SK-N-SH (cell line): ENCODE results near the gene NCAM1. TPM values are rescaled to one million over a fixed set of nuclear protein-coding genes. Genes with fewer than 3 reads are reported as not detected.

Experiments
- CTCF ChIA-PET: fragments of 300-600, 350-600 bp; formaldehyde crosslinking; extraction: SDS; loops from one replicate; lab custom pipeline; 2021; lab: Yijun Ruan, JAX
- POLR2A ChIA-PET: fragments of 350-600 bp; sonication (Branson Sonifier 250); formaldehyde crosslinking; extraction: SDS; loops from one replicate; lab custom pipeline; 2020; ENCODE audit warnings: antibody characterized with exemption, inconsistent platforms; lab: Yijun Ruan, JAX
- DNase-seq: peaks from one replicate; pipeline ENCODE4 v3.0.0; 2012
- H2AFZ ChIP-seq: fragments of 200-600 bp; sonication (generic); 2 replicates; pipeline ENCODE4 v1.8.1; 2016; ENCODE audit warnings: antibody characterized with exemption, mild to moderate bottlenecking, low read depth
- H3F3A ChIP-seq: fragments of 200-600 bp; sonication (generic); replicated peaks from 2 replicates; pipeline ENCODE3; 2016; ENCODE audit warnings: antibody characterized with exemption, mild to moderate bottlenecking; ENCODE audit not compliant: insufficient read depth
- H3K27ac ChIP-seq, 2 experiments: fragments of 200-500 bp in 1 of 2; fragments of 200-600 bp in 1 of 2; sonication (Bioruptor generic) in 1 of 2; sonication (generic), shearing (Covaris generic) in 1 of 2; 2 replicates each; pipeline versions ENCODE4 v1.5.1 to v1.6.1; 2014 to 2016; ENCODE audit warnings: low read depth in 2 of 2, inconsistent platforms in 1 of 2, low read length in 1 of 2, mild to moderate bottlenecking in 1 of 2, mixed read lengths in 1 of 2
- H3K27me3 ChIP-seq: fragments of 200-600 bp; sonication (generic), shearing (Covaris generic); 2 replicates; pipeline ENCODE4 v1.6.1; 2016; ENCODE audit warnings: mixed run types; ENCODE audit not compliant: insufficient read depth
- H3K36me3 ChIP-seq, 2 experiments: fragments of 200-500 bp in 1 of 2; fragments of 200-600 bp in 1 of 2; sonication (Bioruptor generic) in 1 of 2; sonication (generic) in 1 of 2; replicated peaks in 1 of 2; 2 replicates each; pipeline versions ENCODE3 to v1.5.1; 2014 to 2016; ENCODE audit warnings: low read length in 1 of 2, mild to moderate bottlenecking in 1 of 2; ENCODE audit not compliant: insufficient read depth in 2 of 2, control insufficient read depth in 1 of 2
- H3K4me1 ChIP-seq, 2 experiments: fragments of 200-500 bp in 1 of 2; fragments of 200-600 bp in 1 of 2; sonication (Bioruptor generic) in 1 of 2; sonication (generic), shearing (Covaris generic) in 1 of 2; 2 replicates each; pipeline versions ENCODE4 v1.5.1 to v1.6.1; 2014 to 2016; ENCODE audit warnings: low read depth in 1 of 2, low read length in 1 of 2, mixed run types in 1 of 2; ENCODE audit not compliant: insufficient read depth in 2 of 2, control insufficient read depth in 1 of 2
- H3K4me2 ChIP-seq: fragments of 200-600 bp; sonication (generic), shearing (Covaris generic); 2 replicates; pipeline ENCODE4 v1.6.1; 2017; ENCODE audit warnings: mixed run types
- H3K4me3 ChIP-seq, 2 experiments: fragments of 200-500 bp in 1 of 2; fragments of 200-600 bp in 1 of 2; sonication (Bioruptor generic) in 1 of 2; sonication (generic), shearing (Covaris generic) in 1 of 2; 2 replicates each; pipeline versions ENCODE4 v1.5.1 to v1.8.1; 2014 to 2016; ENCODE audit warnings: low read depth in 2 of 2, inconsistent platforms in 1 of 2, low read length in 1 of 2, mild to moderate bottlenecking in 1 of 2, mixed read lengths in 1 of 2, moderate library complexity in 1 of 2
- H3K79me2 ChIP-seq: fragments of 200-600 bp; sonication (generic); 2 replicates; pipeline ENCODE4 v1.8.1; 2017; ENCODE audit warnings: mild to moderate bottlenecking; ENCODE audit not compliant: insufficient read depth
- H3K9ac ChIP-seq: fragments of 200-600 bp; sonication (generic); 2 replicates; pipeline ENCODE4 v1.6.1; 2017; ENCODE audit warnings: mixed run types
- H3K9me2 ChIP-seq: fragments of 200-600 bp; sonication (generic); 2 replicates; pipeline ENCODE4 v1.6.1; 2017; ENCODE audit warnings: mixed run types
- H3K9me3 ChIP-seq: fragments of 200-600 bp; sonication (generic); 2 replicates; pipeline ENCODE4 v1.6.1; 2017; ENCODE audit warnings: mixed run types, mild to moderate bottlenecking, moderate library complexity
- H4K20me1 ChIP-seq: fragments of 200-600 bp; sonication (generic); 2 replicates; pipeline ENCODE4 v1.6.1; 2017; ENCODE audit warnings: mild to moderate bottlenecking, mixed run types; ENCODE audit not compliant: insufficient read depth
- CTCF ChIP-seq: fragments of 200-600 bp; sonication (generic); IDR thresholded peaks from 2 replicates; pipeline ENCODE4 v1.6.1; 2017; ENCODE audit warnings: antibody characterized with exemption, mild to moderate bottlenecking, moderate library complexity
- ELF1 ChIP-seq: IDR thresholded peaks from 2 replicates; pipeline ENCODE4 v1.4.0; 2012
- EP300 ChIP-seq, 2 experiments: IDR thresholded peaks; 2 replicates each; pipeline versions ENCODE4 v1.4.0 to v1.6.1; 2012; ENCODE audit warnings: borderline replicate concordance in 1 of 2, low read depth in 1 of 2, low read length in 1 of 2
- EZH2phosphoT487 ChIP-seq: fragments of 200-600 bp; sonication (generic); IDR thresholded peaks from 2 replicates; pipeline ENCODE4 v1.6.1; 2017; ENCODE audit warnings: low read depth, mixed run types, mild to moderate bottlenecking, antibody characterized with exemption, moderate library complexity, borderline replicate concordance
- FOXJ3 ChIP-seq: sonication (generic); formaldehyde crosslinking; IDR thresholded peaks from 2 replicates; pipeline ENCODE4 v1.5.1; 2020; ENCODE audit warnings: mild to moderate bottlenecking, missing genetic modification reagents
- IRF3 ChIP-seq: fragments of 150-350 bp; IDR thresholded peaks from 2 replicates; pipeline ENCODE4 v1.6.1; 2016; ENCODE audit warnings: mild to moderate bottlenecking, low read depth, low read length
- JUND ChIP-seq: IDR thresholded peaks from 2 replicates; pipeline ENCODE4 v1.4.0; 2012
- MXI1 ChIP-seq: IDR thresholded peaks from 2 replicates; pipeline ENCODE4 v1.6.1; 2012; ENCODE audit warnings: mild to moderate bottlenecking, low read depth, low read length, improper control_type of control experiment
- NFIC ChIP-seq: IDR thresholded peaks from 2 replicates; pipeline ENCODE4 v1.4.0; 2012; ENCODE audit warnings: borderline replicate concordance
- NRF1 ChIP-seq: IDR thresholded peaks from 2 replicates; pipeline ENCODE4 v1.6.1; 2012; ENCODE audit warnings: low read depth, mild to moderate bottlenecking, low read length
- RCOR1 ChIP-seq: fragments of 150-350 bp; IDR thresholded peaks from 2 replicates; pipeline ENCODE4 v1.6.1; 2017; ENCODE audit warnings: antibody characterized with exemption, low read length
- REST ChIP-seq: IDR thresholded peaks from 2 replicates; pipeline ENCODE4 v1.6.1; 2012; ENCODE audit warnings: mild to moderate bottlenecking, low read depth, low read length, moderate library complexity
- RXRA ChIP-seq: IDR thresholded peaks from 2 replicates; pipeline ENCODE4 v1.4.0; 2012; ENCODE audit warnings: low read depth, mild to moderate bottlenecking, borderline replicate concordance
- SMC3 ChIP-seq: IDR thresholded peaks from 2 replicates; pipeline ENCODE4 v1.6.1; 2012; ENCODE audit warnings: low read depth, low read length, improper control_type of control experiment
- TAF1 ChIP-seq: IDR thresholded peaks from 2 replicates; pipeline ENCODE4 v1.6.1; 2012; ENCODE audit warnings: low read depth, mild to moderate bottlenecking, low read length, moderate library complexity, borderline replicate concordance
- USF1 ChIP-seq: IDR thresholded peaks from 2 replicates; pipeline ENCODE4 v1.4.0; 2012; ENCODE audit warnings: low read depth, borderline replicate concordance
- YY1 ChIP-seq: IDR thresholded peaks from 2 replicates; pipeline ENCODE4 v1.4.0; 2012; ENCODE audit warnings: low read depth, mild to moderate bottlenecking
- WGBS: methylation state at CpG from one replicate; pipeline ENCODE4 v1.1.6; 2017; ENCODE audit warnings: low lambda C conversion rate; 5-methylcytosine and 5-hydroxymethylcytosine counted together
- polyA plus RNA-seq, 3 experiments: library from polyadenylated mRNA; depleted of rRNA; stranded (reverse); fragments of >200 nt; gene quantifications; 2 replicates each; pipeline ENCODE4 v1.2.3, GENCODE V29; 2012
- TF ChIP-seq, protein P1 (sequence below): fragments of 150-350 bp; IDR thresholded peaks from 2 replicates; pipeline ENCODE4 v1.6.1; 2017; ENCODE audit warnings: antibody characterized with exemption, low read length, low read depth, borderline replicate concordance
- TF ChIP-seq, protein P2 (sequence below): IDR thresholded peaks from 2 replicates; pipeline ENCODE4 v1.4.0; 2012; ENCODE audit warnings: low read depth

NCAM1 gene
- polyA plus RNA-seq, 1 of the 3 experiments (the other 2 are of a cell fraction) = 19.4 TPM

- no peaks in the 10 kb centered on the region for H3K9me3 ChIP-seq
- H3K27ac ChIP-seq = no peak overlapping the region
- H3K4me1 ChIP-seq = peaks cover 0 to 13% of the 10 kb centered on the region in 2 experiments; a peak in 2 of 4 replicates
- no peak overlapping the region for H2AFZ ChIP-seq
- no peaks in the 10 kb centered on the region for H4K20me1 ChIP-seq
- no peaks in the 10 kb centered on the region for H3F3A ChIP-seq
- H3K27me3 ChIP-seq = no peaks in the 10 kb centered on the region
- H3K4me2 ChIP-seq = peak overlapping the region; percentile 85; the same call in 1 of the 2 replicates
- no peaks in the 10 kb centered on the region for H3K79me2 ChIP-seq
- H3K36me3 ChIP-seq = peaks cover 7 to 21% of the 10 kb centered on the region in 2 experiments
- no peak overlapping the region for H3K9ac ChIP-seq
- no peak for DNase-seq
- ChIA-PET POLR2A (no interaction called here), CTCF (interaction anchor here (1.2 to 1.7 kb wide), 3 partner anchors 14 to 946 kb away, joined by 3 to 5 read pairs (median 4); no protein-coding TSS in a partner anchor)
- no peaks in the 10 kb centered on the region for H3K9me2 ChIP-seq
- 91% methylated on average over 6 of the region's 6 CpGs for WGBS
- H3K4me3 ChIP-seq = peak overlapping the region in 1 of 2 experiments; percentile 95; a peak in 1 of 4 replicates
- TF ChIP-seq, protein P1, sequence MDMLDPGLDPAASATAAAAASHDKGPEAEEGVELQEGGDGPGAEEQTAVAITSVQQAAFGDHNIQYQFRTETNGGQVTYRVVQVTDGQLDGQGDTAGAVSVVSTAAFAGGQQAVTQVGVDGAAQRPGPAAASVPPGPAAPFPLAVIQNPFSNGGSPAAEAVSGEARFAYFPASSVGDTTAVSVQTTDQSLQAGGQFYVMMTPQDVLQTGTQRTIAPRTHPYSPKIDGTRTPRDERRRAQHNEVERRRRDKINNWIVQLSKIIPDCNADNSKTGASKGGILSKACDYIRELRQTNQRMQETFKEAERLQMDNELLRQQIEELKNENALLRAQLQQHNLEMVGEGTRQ = no peak
- TF ChIP-seq ELF1 = no peak
- no peak for TF ChIP-seq EZH2phosphoT487
- no peak for TF ChIP-seq NFIC
- TF ChIP-seq FOXJ3 (CRISPR knock-in tag) = no peak
- TF ChIP-seq IRF3 = no peak
- TF ChIP-seq MXI1 = no peak
- TF ChIP-seq TAF1 = no peak
- TF ChIP-seq CTCF = no peak
- TF ChIP-seq USF1 = no peak
- no peak for TF ChIP-seq RXRA
- TF ChIP-seq SMC3 = no peak
- TF ChIP-seq, protein P2, sequence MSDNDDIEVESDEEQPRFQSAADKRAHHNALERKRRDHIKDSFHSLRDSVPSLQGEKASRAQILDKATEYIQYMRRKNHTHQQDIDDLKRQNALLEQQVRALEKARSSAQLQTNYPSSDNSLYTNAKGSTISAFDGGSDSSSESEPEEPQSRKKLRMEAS = no peak
- no peak for TF ChIP-seq RCOR1
- TF ChIP-seq EP300 (IDR thresholded peaks at IDR 0.05; ENCODE audit: borderline replicate concordance in 1 of 2, low read depth in 1 of 2, low read length in 1 of 2) = no peak
- no peak for TF ChIP-seq NRF1
- no peak for TF ChIP-seq REST
- TF ChIP-seq JUND = no peak
- no peak for TF ChIP-seq YY1
- TF ChIP-seq, all 33 proteins: peak for 0
Measured at GRCh38 chr11:113315811-113316210, 354.6 kb downstream of the NCAM1 start.
